Right atrium auricular region (tissue), 2 donors: Measurements from ENCODE around the gene CHRND. TPM values are rescaled to one million over a fixed set of nuclear protein-coding genes. Genes with fewer than 3 reads are reported as not detected.
"Not testable (repeated sequence)": the region's sequence is repeated elsewhere in the genome, so short reads cannot be mapped to it uniquely, and the experiment has no call there.

Experiments
- DNase-seq: peaks from one replicate; pipeline ENCODE4 v3.0.0-alpha.2; 2019; ENCODE audit warnings: low spot score
- H3K27ac ChIP-seq, 2 donors: fragments of 200-600 bp; sonication (generic); 1 replicate in 1 of 2; 2 replicates in 1 of 2; pipeline ENCODE4 v1.5.1; 2016 to 2019
- H3K27me3 ChIP-seq, 2 donors: fragments of 200-600 bp; sonication (generic); one replicate each; pipeline versions ENCODE4 v1.5.1 to v1.6.0; 2017 to 2019
- H3K36me3 ChIP-seq: fragments of 200-600 bp; sonication (generic); one replicate; pipeline ENCODE4 v1.5.1; 2016
- H3K4me1 ChIP-seq, 2 donors: fragments of 200-600 bp; sonication (generic); one replicate each; pipeline versions ENCODE4 v1.5.1 to v1.6.0; 2017 to 2019
- H3K4me3 ChIP-seq, 2 donors: fragments of 200-600 bp; sonication (generic); 1 replicate in 1 of 2; 2 replicates in 1 of 2; pipeline ENCODE4 v1.5.1; 2017 to 2019; ENCODE audit warnings: mild to moderate bottlenecking in 1 of 2, moderate library complexity in 1 of 2
- H3K9me3 ChIP-seq, 2 donors: fragments of 200-600 bp; sonication (generic); one replicate each; pipeline ENCODE4 v1.5.1; 2019
- CTCF ChIP-seq, 2 donors: fragments of 200-600 bp; sonication (generic); IDR thresholded peaks; one replicate each; pipeline ENCODE4 v1.5.1; 2019; ENCODE audit warnings: antibody characterized with exemption in 2 of 2
- total RNA-seq, 2 donors: library from RNA; depleted of rRNA; stranded (reverse); fragments of >200 nt; gene quantifications; one replicate each; pipeline ENCODE4 v1.1.0, GENCODE V29; 2016

CHRND gene
- total RNA-seq, 2 donors from 2014 or later, result 0.19 TPM; not detected in 1

DNA sequence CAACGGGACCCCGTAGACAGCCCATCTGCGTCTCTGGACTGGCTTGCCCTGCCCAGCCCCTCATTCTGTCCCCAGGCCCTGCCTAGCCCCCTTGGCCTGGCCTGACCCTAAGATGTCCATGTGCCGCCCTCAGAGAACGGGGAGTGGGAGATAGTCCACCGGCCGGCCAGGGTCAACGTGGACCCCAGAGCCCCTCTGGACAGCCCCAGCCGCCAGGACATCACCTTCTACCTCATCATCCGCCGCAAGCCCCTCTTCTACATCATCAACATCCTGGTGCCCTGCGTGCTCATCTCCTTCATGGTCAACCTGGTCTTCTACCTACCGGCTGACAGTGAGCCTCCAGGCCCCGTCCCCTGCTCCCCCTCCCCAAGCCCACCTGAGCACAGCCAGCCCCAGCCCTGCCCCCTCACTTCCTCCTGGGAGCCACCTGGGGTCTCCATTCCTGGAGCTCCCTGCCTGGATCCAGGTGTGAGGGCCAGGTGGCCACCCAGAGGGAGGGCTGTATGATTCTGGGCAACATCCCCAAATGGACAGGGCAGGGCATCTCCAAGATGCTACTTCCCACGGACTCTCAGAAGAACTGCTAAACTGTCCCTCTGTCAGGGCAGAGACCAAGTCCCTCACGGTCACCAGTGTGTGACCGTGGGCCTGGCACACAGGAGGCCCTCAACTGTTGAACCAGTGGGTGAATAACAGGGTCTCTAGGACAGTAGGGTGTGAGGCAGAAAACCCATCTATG is 4.0 kb downstream of the CHRND start:
- Histone ChIP-seq H3K36me3 (no peaks in the 10 kb centered on the region), H3K9me3 (no peaks in the 10 kb centered on the region), H3K27me3 (no peaks in the 10 kb centered on the region), H3K4me3 (no peak overlapping the region), H3K27ac (no peak overlapping the region), H3K4me1 (peaks cover 0 to 16% of the 10 kb centered on the region in 2 donors)
- no peak for TF ChIP-seq CTCF (IDR thresholded peaks at IDR 0.05)
- DNase-seq, result no peak

DNA sequence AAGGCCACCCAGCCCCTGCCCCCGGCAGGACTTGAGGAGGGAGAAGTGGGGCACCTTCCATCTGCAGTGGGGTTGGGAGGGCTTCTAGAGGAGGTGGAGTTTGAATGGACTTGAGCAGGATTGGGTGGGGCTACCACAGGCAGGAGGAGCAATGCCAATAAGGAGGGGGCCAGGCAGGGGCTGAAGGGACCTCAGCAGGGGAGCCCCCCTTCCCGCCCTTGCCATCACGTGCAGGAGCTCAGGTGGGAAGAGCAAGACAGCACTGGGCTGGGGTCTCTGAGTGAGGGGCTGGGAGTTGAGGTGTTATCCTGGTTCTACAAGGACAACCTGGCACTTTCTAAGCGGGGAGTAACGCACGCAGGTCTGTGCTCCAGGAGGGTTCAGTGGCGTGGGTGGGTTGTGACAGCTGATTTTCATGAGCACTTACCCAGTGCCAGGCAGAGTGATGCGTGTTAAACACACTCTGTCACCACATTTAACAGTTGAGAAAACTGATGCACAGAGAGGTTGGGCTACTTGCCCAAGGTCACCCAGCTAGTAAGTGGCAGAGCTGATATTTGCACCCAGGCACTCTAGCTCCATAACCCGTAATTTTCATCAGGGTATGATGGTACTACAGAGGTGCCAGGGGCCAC is 4.8 kb downstream of the CHRND start:
- Histone ChIP-seq H3K27ac (no peak overlapping the region), H3K4me1 (peaks cover 0 to 8% of the 10 kb centered on the region in 2 donors), H3K27me3 (no peaks in the 10 kb centered on the region), H3K9me3 (no peaks in the 10 kb centered on the region), H3K36me3 (no peaks in the 10 kb centered on the region), H3K4me3 (no peak overlapping the region)
- no peak for DNase-seq
- TF ChIP-seq CTCF (IDR thresholded peaks at IDR 0.05), result no peak

DNA sequence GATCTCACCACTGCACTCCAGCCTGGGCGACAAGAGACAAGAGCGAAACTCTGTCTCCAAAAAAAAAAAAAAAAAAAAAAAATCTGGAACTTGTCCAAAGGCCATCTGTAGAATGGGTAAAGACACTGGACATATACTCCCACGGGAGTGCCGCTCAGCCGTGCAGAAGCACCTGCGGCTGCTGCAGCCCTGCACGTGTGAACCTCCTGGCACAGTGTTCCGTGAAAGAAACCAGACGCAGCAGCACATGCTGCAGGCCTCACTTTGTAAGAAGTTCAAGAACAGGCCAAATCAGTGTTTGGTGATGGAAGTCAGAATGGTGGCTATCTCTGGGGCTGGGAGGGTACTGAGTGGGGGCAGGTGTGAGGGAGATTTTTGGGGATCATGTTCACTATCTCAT is 6.5 kb downstream of the CHRND start:
- TF ChIP-seq CTCF (IDR thresholded peaks at IDR 0.05), result no peak
- Histone ChIP-seq H3K27me3 (no peaks in the 10 kb centered on the region), H3K4me3 (no peak overlapping the region), H3K9me3 (peaks cover 0 to 12% of the 10 kb centered on the region in 2 donors), H3K4me1 (no peaks in the 10 kb centered on the region), H3K36me3 (no peaks in the 10 kb centered on the region), H3K27ac (no peak overlapping the region)
- DNase-seq, result no peak

GRCh38 chr2:232532821-232533220 is 6.9 kb downstream of the CHRND start:
- DNase-seq, H3K27me3 ChIP-seq, H3K27ac ChIP-seq, H3K4me1 ChIP-seq, H3K4me3 ChIP-seq, H3K36me3 ChIP-seq: not testable (repeated sequence)
- H3K9me3 ChIP-seq, result peaks cover 0 to 12% of the 10 kb centered on the region in 2 donors

- H3K9me3 ChIP-seq, result peaks cover 0 to 12% of the 10 kb centered on the region in 2 donors
- H3K4me3 ChIP-seq, result no peak overlapping the region
- peaks cover 0 to 4% of the 10 kb centered on the region in 2 donors for H3K4me1 ChIP-seq
- H3K27ac ChIP-seq, result no peak overlapping the region
- H3K36me3 ChIP-seq, result no peaks in the 10 kb centered on the region
- DNase-seq, result no peak
- H3K27me3 ChIP-seq, result no peaks in the 10 kb centered on the region
- no peak for TF ChIP-seq CTCF (IDR thresholded peaks at IDR 0.05)
Observed at GRCh38 chr2:232533944-232534710, 8.2 kb downstream of the CHRND start.
